Measurements from ENCODE around the gene GOLIM4.

The GOLIM4 gene

GRCh38 chr3:168089179-168089771, 6.4 kb downstream of the GOLIM4 start:
- Histone ChIP-seq H3K9me3 (ENCODE audit: control insufficient read depth, insufficient read depth, low read length) (no peaks in the 10 kb centered on the region), H3K27ac (ENCODE audit: low read length) (no peak overlapping the region), H3K4me3 (ENCODE audit: low read length) (no peak overlapping the region), H3K36me3 (ENCODE audit: control insufficient read depth, insufficient read depth, low read length) (no peaks in the 10 kb centered on the region), H3K27me3 (ENCODE audit: control insufficient read depth, insufficient read depth, low read length) (no peaks in the 10 kb centered on the region), H3K4me1 (ENCODE audit: control insufficient read depth, insufficient read depth, low read length) (no peaks in the 10 kb centered on the region; the same call in 1 of the 2 replicates)
- no CpG with 5 or more reads among the region's 4 CpGs for WGBS (ENCODE audit: insufficient coverage, insufficient read length)
- no peak for DNase-seq (ENCODE audit: low read depth, low spot score)

DNA sequence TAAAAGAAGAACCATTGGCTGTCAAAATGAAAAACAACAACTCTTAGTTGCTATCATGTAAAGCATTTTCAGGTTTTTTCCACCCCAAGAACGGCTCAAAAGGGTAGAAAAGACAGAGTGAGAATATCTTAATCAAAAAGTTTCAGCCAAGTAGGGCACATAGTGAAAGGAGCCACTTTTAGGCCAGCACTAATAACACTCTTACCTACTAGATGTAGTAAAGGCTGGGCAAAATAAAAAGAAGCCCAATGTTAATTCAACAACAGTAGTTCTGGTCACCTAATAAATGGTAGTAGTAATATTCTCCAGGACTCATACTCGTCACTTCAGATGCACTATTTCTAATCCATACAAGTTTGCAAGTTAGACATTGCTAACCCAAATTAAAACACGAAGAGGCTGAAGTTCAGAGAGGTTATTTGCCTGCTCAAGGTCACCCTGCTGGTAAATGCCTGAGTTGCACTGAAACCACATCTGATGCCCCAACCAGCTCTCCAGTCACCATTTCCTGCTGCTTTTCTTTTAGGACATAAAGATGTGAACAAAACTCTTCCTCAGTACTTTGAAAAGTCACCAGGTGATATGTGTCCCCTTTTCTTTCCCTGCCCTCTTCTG, 7.5 kb downstream of the GOLIM4 start:
- no peaks in the 10 kb centered on the region; the same call in 1 of the 2 replicates for H3K4me1 ChIP-seq (ENCODE audit: control insufficient read depth, insufficient read depth, low read length)
- DNase-seq (ENCODE audit: low read depth, low spot score), result no peak
- H3K27ac ChIP-seq (ENCODE audit: low read length), result no peak overlapping the region
- no CpG with 5 or more reads among the region's 3 CpGs for WGBS (ENCODE audit: insufficient coverage, insufficient read length)
- no peaks in the 10 kb centered on the region for H3K9me3 ChIP-seq (ENCODE audit: control insufficient read depth, insufficient read depth, low read length)
- no peaks in the 10 kb centered on the region for H3K36me3 ChIP-seq (ENCODE audit: control insufficient read depth, insufficient read depth, low read length)
- H3K4me3 ChIP-seq (ENCODE audit: low read length), result no peak overlapping the region
- H3K27me3 ChIP-seq (ENCODE audit: control insufficient read depth, insufficient read depth, low read length), result no peaks in the 10 kb centered on the region

DNA sequence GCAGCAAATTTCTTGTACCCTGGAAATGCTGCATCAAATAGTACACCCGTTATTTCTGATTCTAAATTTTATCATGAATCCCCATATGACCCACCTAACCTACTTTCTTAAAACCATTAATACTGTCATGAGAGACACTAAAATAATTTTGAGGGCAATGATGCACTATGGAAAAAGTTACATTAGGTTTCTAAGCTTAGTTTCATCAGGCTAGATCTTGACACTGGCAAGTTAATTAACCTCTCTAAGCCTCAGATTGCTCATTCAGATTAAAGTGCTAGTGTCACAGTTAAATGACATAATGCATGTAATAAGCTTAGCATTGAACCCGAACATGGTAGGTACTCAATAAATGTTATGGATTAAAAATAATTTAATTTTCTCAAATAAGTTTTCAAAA, 8.2 kb downstream of the GOLIM4 start:
- no peaks in the 10 kb centered on the region for H3K36me3 ChIP-seq (ENCODE audit: control insufficient read depth, insufficient read depth, low read length)
- DNase-seq (ENCODE audit: low read depth, low spot score), result no peak
- no peak overlapping the region for H3K4me3 ChIP-seq (ENCODE audit: low read length)
- no peak overlapping the region for H3K27ac ChIP-seq (ENCODE audit: low read length)
- no peaks in the 10 kb centered on the region for H3K27me3 ChIP-seq (ENCODE audit: control insufficient read depth, insufficient read depth, low read length)
- H3K9me3 ChIP-seq (ENCODE audit: control insufficient read depth, insufficient read depth, low read length), result no peaks in the 10 kb centered on the region
- 100% methylated on average over 1 of the region's 2 CpGs for WGBS (ENCODE audit: insufficient coverage, insufficient read length)
- H3K4me1 ChIP-seq (ENCODE audit: control insufficient read depth, insufficient read depth, low read length), result no peaks in the 10 kb centered on the region; the same call in 1 of the 2 replicates

DNA sequence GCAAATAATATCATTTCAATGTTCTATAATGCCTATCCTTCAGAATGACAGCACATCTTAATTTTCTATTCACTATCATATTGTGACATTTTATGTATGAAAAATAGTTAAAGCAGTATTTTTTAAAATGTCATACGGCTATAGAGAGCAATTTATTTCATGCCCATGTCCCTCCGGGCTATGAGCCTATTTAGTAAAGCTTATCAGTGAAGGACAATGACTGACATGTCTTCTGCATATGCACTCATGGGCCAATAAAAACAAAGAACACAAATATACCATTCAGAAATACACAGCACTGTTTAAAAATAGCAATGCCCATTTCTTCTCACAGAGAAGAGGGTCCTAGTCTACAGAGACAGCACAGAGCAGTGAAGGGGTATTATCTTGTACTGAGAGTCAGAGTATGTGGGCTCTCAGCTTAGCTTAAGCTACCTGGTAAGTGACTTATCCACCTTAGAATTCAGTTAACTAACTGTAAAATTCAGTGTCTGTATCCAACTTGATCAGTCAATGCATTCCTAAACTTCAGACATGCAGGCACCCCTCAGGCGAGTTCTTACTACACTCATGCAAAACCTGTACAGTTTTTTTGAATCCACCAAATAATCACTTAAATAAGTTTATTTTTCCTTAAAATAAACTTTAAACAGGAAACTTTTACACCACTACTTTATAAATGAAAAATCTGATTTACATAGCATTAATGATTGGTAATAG, 9.0 kb downstream of the GOLIM4 start:
- Histone ChIP-seq H3K36me3 (ENCODE audit: control insufficient read depth, insufficient read depth, low read length) (no peaks in the 10 kb centered on the region), H3K4me1 (ENCODE audit: control insufficient read depth, insufficient read depth, low read length) (peaks cover 2% of the 10 kb centered on the region; the same call in 1 of the 2 replicates), H3K9me3 (ENCODE audit: control insufficient read depth, insufficient read depth, low read length) (no peaks in the 10 kb centered on the region), H3K27me3 (ENCODE audit: control insufficient read depth, insufficient read depth, low read length) (no peaks in the 10 kb centered on the region), H3K4me3 (ENCODE audit: low read length) (no peak overlapping the region), H3K27ac (ENCODE audit: low read length) (no peak overlapping the region)
- no peak for DNase-seq (ENCODE audit: low read depth, low spot score)
- no CpG with 5 or more reads among the region's 3 CpGs for WGBS (ENCODE audit: insufficient coverage, insufficient read length)

- H3K27ac ChIP-seq (ENCODE audit: low read length), result no peak overlapping the region
- H3K4me1 ChIP-seq (ENCODE audit: control insufficient read depth, insufficient read depth, low read length), result peaks cover 6% of the 10 kb centered on the region; the same call in 1 of the 2 replicates
- no peaks in the 10 kb centered on the region for H3K9me3 ChIP-seq (ENCODE audit: control insufficient read depth, insufficient read depth, low read length)
- H3K4me3 ChIP-seq (ENCODE audit: low read length), result no peak overlapping the region
- H3K27me3 ChIP-seq (ENCODE audit: control insufficient read depth, insufficient read depth, low read length), result no peaks in the 10 kb centered on the region
- no peaks in the 10 kb centered on the region for H3K36me3 ChIP-seq (ENCODE audit: control insufficient read depth, insufficient read depth, low read length)
- WGBS (ENCODE audit: insufficient coverage, insufficient read length), result no CpG with 5 or more reads among the region's 4 CpGs
- no peak for DNase-seq (ENCODE audit: low read depth, low spot score)
These were observed 10.1 kb downstream of the GOLIM4 start for GRCh38 chr3:168085491-168086119.

DNA sequence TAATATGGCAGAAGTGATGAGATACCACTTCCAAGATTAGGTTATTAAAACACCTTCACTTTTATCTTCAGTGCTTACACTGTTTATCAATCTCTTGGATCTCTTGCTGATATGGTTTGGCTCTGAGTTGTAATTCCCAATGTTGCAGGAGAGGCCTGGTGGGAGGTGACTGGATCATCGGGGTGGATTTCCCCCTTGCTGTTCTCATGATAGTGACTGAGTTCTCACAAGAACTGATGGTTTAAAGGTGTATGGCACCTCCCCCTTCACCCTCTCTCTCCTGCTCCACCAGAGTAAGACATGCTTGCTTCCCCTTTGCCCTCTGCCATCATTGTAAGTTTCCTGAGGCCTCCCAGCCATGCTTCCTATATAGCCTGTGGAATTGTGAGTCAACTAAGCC, 11.8 kb downstream of the GOLIM4 start:
- Histone ChIP-seq H3K27ac (ENCODE audit: low read length) (no peak overlapping the region), H3K4me1 (ENCODE audit: control insufficient read depth, insufficient read depth, low read length) (peaks cover 6% of the 10 kb centered on the region; the same call in 1 of the 2 replicates), H3K36me3 (ENCODE audit: control insufficient read depth, insufficient read depth, low read length) (no peaks in the 10 kb centered on the region), H3K9me3 (ENCODE audit: control insufficient read depth, insufficient read depth, low read length) (no peaks in the 10 kb centered on the region), H3K4me3 (ENCODE audit: low read length) (no peak overlapping the region), H3K27me3 (ENCODE audit: control insufficient read depth, insufficient read depth, low read length) (no peaks in the 10 kb centered on the region)
- no peak for DNase-seq (ENCODE audit: low read depth, low spot score)
- WGBS (ENCODE audit: insufficient coverage, insufficient read length), result no CpG with 5 or more reads among the region's 1 CpG

DNA sequence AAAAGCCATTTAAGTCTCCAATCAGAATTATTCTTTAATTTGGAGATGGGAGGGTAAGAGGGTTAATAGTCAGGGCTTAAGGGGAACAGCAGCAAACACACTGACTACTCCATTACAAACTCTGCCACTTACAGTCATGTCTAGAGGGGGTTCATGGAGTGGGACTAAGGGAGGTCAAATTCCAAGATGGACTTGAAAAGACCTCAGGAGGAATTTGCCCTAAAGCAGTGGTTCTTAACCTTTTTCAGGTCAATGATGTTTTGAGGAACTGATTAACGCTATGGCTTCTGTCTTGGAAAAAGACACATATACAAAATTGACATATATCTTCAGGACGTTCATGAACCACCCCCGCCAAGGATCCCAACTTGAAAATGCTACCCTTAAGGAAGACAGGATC, 13.9 kb downstream of the GOLIM4 start:
- no peaks in the 10 kb centered on the region for H3K27me3 ChIP-seq (ENCODE audit: control insufficient read depth, insufficient read depth, low read length)
- H3K27ac ChIP-seq (ENCODE audit: low read length), result no peak overlapping the region
- no peaks in the 10 kb centered on the region for H3K9me3 ChIP-seq (ENCODE audit: control insufficient read depth, insufficient read depth, low read length)
- WGBS (ENCODE audit: insufficient coverage, insufficient read length), result no CpG with 5 or more reads among the region's 3 CpGs
- no peaks in the 10 kb centered on the region for H3K36me3 ChIP-seq (ENCODE audit: control insufficient read depth, insufficient read depth, low read length)
- DNase-seq (ENCODE audit: low read depth, low spot score), result no peak
- H3K4me3 ChIP-seq (ENCODE audit: low read length), result no peak overlapping the region
- peaks cover 6% of the 10 kb centered on the region; the same call in 1 of the 2 replicates for H3K4me1 ChIP-seq (ENCODE audit: control insufficient read depth, insufficient read depth, low read length)

DNA sequence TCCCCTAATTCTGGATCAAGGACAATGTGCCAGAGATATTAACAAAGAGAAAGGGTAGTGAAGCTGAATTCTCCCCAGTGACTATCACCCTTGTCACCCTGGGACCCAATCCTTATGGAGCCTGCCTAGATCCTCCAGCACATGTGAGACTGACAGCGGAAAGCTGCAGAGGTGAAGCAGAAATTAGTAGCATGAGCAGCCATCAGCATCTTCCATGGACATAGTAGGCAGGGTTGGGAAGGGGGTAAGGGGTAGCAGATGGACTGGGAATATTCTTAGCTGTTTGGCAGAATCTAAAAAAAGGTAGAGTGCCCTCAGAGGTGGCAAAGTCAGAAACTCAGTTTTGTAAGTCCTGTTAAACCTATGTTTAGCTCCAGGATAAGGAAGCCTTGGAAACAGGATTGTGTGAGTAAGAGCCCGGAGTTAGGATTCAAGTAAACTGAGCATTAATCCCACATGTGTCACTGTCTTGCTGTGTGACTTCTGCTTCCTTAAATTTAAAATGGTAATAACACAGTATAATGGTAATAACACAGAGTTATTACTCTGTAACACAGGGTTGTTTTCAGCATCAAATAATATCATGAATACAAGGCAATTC, 14.5 kb downstream of the GOLIM4 start:
- Histone ChIP-seq H3K36me3 (ENCODE audit: control insufficient read depth, insufficient read depth, low read length) (no peaks in the 10 kb centered on the region), H3K27me3 (ENCODE audit: control insufficient read depth, insufficient read depth, low read length) (no peaks in the 10 kb centered on the region), H3K4me3 (ENCODE audit: low read length) (no peak overlapping the region), H3K9me3 (ENCODE audit: control insufficient read depth, insufficient read depth, low read length) (no peaks in the 10 kb centered on the region), H3K27ac (ENCODE audit: low read length) (no peak overlapping the region), H3K4me1 (ENCODE audit: control insufficient read depth, insufficient read depth, low read length) (peaks cover 6% of the 10 kb centered on the region; the same call in 1 of the 2 replicates)
- DNase-seq (ENCODE audit: low read depth, low spot score), result no peak
- WGBS (ENCODE audit: insufficient coverage, insufficient read length), result no CpG with 5 or more reads among the region's 2 CpGs

GRCh38 chr3:168080499-168081170, 15.1 kb downstream of the GOLIM4 start:
- WGBS (ENCODE audit: insufficient coverage, insufficient read length), result no CpG with 5 or more reads among the region's 5 CpGs
- no peaks in the 10 kb centered on the region for H3K27me3 ChIP-seq (ENCODE audit: control insufficient read depth, insufficient read depth, low read length)
- H3K27ac ChIP-seq (ENCODE audit: low read length), result no peak overlapping the region
- H3K4me1 ChIP-seq (ENCODE audit: control insufficient read depth, insufficient read depth, low read length), result peaks cover 6% of the 10 kb centered on the region; the same call in 1 of the 2 replicates
- no peak for DNase-seq (ENCODE audit: low read depth, low spot score)
- H3K36me3 ChIP-seq (ENCODE audit: control insufficient read depth, insufficient read depth, low read length), result no peaks in the 10 kb centered on the region
- no peak overlapping the region for H3K4me3 ChIP-seq (ENCODE audit: low read length)
- no peaks in the 10 kb centered on the region for H3K9me3 ChIP-seq (ENCODE audit: control insufficient read depth, insufficient read depth, low read length)

- no peaks in the 10 kb centered on the region for H3K9me3 ChIP-seq (ENCODE audit: control insufficient read depth, insufficient read depth, low read length)
- H3K4me1 ChIP-seq (ENCODE audit: control insufficient read depth, insufficient read depth, low read length), result peaks cover 6% of the 10 kb centered on the region; the same call in 1 of the 2 replicates
- no peaks in the 10 kb centered on the region for H3K36me3 ChIP-seq (ENCODE audit: control insufficient read depth, insufficient read depth, low read length)
- DNase-seq (ENCODE audit: low read depth, low spot score), result no peak
- H3K27ac ChIP-seq (ENCODE audit: low read length), result no peak overlapping the region
- H3K27me3 ChIP-seq (ENCODE audit: control insufficient read depth, insufficient read depth, low read length), result no peaks in the 10 kb centered on the region
- H3K4me3 ChIP-seq (ENCODE audit: low read length), result no peak overlapping the region
- no CpG with 5 or more reads among the region's 3 CpGs for WGBS (ENCODE audit: insufficient coverage, insufficient read length)
These were observed 15.7 kb downstream of the GOLIM4 start for GRCh38 chr3:168080022-168080421.
